Adrenal gland (tissue), 5 donors: ENCODE results near the gene XYLT1.

Experiments used
- POLR2A ChIP-seq, 2 donors: fragments of 450-650 bp; IDR thresholded peaks; one replicate each; pipeline ENCODE4 v1.6.1; 2017; ENCODE audit warnings: antibody characterized with exemption in 2 of 2, mild to moderate bottlenecking in 2 of 2, moderate library complexity in 1 of 2
- TF ChIP-seq, protein P1 (sequence below), 6 experiments: fragments of 450-650 bp in 4 of 6; fragments of 200-600 bp in 2 of 6; sonication (generic) in 1 of 6; IDR thresholded peaks; 1 replicate in 5 of 6; 2 replicates in 1 of 6; pipeline versions ENCODE4 v1.5.1 to v1.8.0; 2016 to 2021; ENCODE audit warnings: antibody characterized with exemption in 6 of 6, mild to moderate bottlenecking in 2 of 6, moderate library complexity in 1 of 6
- donor health status: DM: no; HTN: no; CAD: no.

- TF ChIP-seq, protein P1, sequence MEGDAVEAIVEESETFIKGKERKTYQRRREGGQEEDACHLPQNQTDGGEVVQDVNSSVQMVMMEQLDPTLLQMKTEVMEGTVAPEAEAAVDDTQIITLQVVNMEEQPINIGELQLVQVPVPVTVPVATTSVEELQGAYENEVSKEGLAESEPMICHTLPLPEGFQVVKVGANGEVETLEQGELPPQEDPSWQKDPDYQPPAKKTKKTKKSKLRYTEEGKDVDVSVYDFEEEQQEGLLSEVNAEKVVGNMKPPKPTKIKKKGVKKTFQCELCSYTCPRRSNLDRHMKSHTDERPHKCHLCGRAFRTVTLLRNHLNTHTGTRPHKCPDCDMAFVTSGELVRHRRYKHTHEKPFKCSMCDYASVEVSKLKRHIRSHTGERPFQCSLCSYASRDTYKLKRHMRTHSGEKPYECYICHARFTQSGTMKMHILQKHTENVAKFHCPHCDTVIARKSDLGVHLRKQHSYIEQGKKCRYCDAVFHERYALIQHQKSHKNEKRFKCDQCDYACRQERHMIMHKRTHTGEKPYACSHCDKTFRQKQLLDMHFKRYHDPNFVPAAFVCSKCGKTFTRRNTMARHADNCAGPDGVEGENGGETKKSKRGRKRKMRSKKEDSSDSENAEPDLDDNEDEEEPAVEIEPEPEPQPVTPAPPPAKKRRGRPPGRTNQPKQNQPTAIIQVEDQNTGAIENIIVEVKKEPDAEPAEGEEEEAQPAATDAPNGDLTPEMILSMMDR (IDR thresholded peaks at IDR 0.05) = no peak
- TF ChIP-seq POLR2A (IDR thresholded peaks at IDR 0.05) = no peak
These were observed 116.6 kb downstream of the XYLT1 start for GRCh38 chr16:17354141-17354601.
